NOMO-1 treated with dmso at 0.1 percent for 144 hours (cell line): ENCODE results near the gene TRIM9.
"Not testable (repeated sequence)": the region's sequence is repeated elsewhere in the genome, so short reads cannot be mapped to it uniquely, and the experiment has no call there.

ENCODE experiments used
- DNase-seq: peaks from one replicate; lab custom pipeline; 2025; ENCODE audit not compliant: unreplicated experiment; lab: John Stamatoyannopoulos, UW

Gene TRIM9

GRCh38 chr14:51004801-51005526 is 89.9 kb downstream of the TRIM9 start:
- no peak for DNase-seq

GRCh38 chr14:51004352-51004800 is 90.5 kb downstream of the TRIM9 start:
- DNase-seq, result no peak

GRCh38 chr14:51002406-51002999 is 92.4 kb downstream of the TRIM9 start:
- DNase-seq, result no peak

- no peak for DNase-seq
Measured at GRCh38 chr14:51000566-51000965, 94.3 kb downstream of the TRIM9 start.

- no peak for DNase-seq
Measured at GRCh38 chr14:50999726-51000125, 95.2 kb downstream of the TRIM9 start.

- no peak for DNase-seq
Measured at GRCh38 chr14:50998612-50999011, 96.3 kb downstream of the TRIM9 start.

GRCh38 chr14:50997712-50998111 is 97.2 kb downstream of the TRIM9 start:
- no peak for DNase-seq

GRCh38 chr14:50994158-50994557 is 100.7 kb downstream of the TRIM9 start:
- not testable (repeated sequence) for DNase-seq

GRCh38 chr14:50985859-50986331 is 109.0 kb downstream of the TRIM9 start:
- DNase-seq, result no peak

- DNase-seq, result no peak
Measured at GRCh38 chr14:50985124-50985858, 109.6 kb downstream of the TRIM9 start.

- no peak for DNase-seq
Measured at GRCh38 chr14:50984036-50984710, 110.7 kb downstream of the TRIM9 start.

GRCh38 chr14:50979941-50980850 is 114.7 kb downstream of the TRIM9 start:
- no peak for DNase-seq

GRCh38 chr14:50978888-50979287 is 116.0 kb downstream of the TRIM9 start:
- DNase-seq, result no peak

GRCh38 chr14:50978529-50978871 is 116.4 kb downstream of the TRIM9 start:
- DNase-seq, result no peak

GRCh38 chr14:50977863-50978528 is 116.9 kb downstream of the TRIM9 start:
- DNase-seq, result peak; percentile 44

GRCh38 chr14:50974118-50974517 is 120.8 kb downstream of the TRIM9 start:
- DNase-seq, result no peak

GRCh38 chr14:50972734-50973133 is 122.2 kb downstream of the TRIM9 start:
- DNase-seq, result no peak

- DNase-seq, result no peak
Measured at GRCh38 chr14:50970886-50971781, 123.8 kb downstream of the TRIM9 start.

GRCh38 chr14:50967790-50968189 is 127.1 kb downstream of the TRIM9 start:
- DNase-seq, result peak; percentile 17
